Esophagus muscularis mucosa (tissue), 4 donors: Measurements from ENCODE around the gene NUDT3. TPM values are rescaled to one million over a fixed set of nuclear protein-coding genes. Genes with fewer than 3 reads are reported as not detected.

Source experiments
- DNase-seq: peaks from one replicate; pipeline ENCODE4 v3.0.0-alpha.2; 2017; ENCODE audit errors: extremely low spot score
- H3K27ac ChIP-seq, 4 donors: fragments of 200-600 bp; sonication (generic); replicated peaks in 1 of 4; 1 replicate in 3 of 4; 2 replicates in 1 of 4; pipeline ENCODE4 v1.5.1; 2016 to 2019; ENCODE audit warnings: mild to moderate bottlenecking in 1 of 4
- H3K27me3 ChIP-seq, 4 donors: fragments of 200-600 bp; sonication (generic); one replicate each; pipeline versions ENCODE4 v1.5.1 to v1.6.0; 2016 to 2019
- H3K36me3 ChIP-seq, 4 donors: fragments of 200-600 bp; sonication (generic); one replicate each; pipeline ENCODE4 v1.5.1; 2016 to 2019
- H3K4me1 ChIP-seq, 4 donors: fragments of 200-600 bp; sonication (generic); one replicate each; pipeline ENCODE4 v1.5.1; 2016 to 2019
- H3K4me3 ChIP-seq, 4 donors: fragments of 200-600 bp; sonication (generic); 1 replicate in 2 of 4; 2 replicates in 2 of 4; pipeline ENCODE4 v1.5.1; 2016 to 2019; ENCODE audit warnings: mild to moderate bottlenecking in 4 of 4, moderate library complexity in 1 of 4
- H3K9me3 ChIP-seq, 4 donors: fragments of 200-600 bp; sonication (generic); 1 replicate in 3 of 4; 2 replicates in 1 of 4; pipeline ENCODE4 v1.5.1; 2016 to 2019
- EP300 ChIP-seq: sonication (generic); formaldehyde crosslinking; IDR thresholded peaks from one replicate; pipeline ENCODE4 v1.6.1; 2017; ENCODE audit warnings: antibody characterized with exemption
- POLR2A ChIP-seq: fragments of 450-650 bp; IDR thresholded peaks from one replicate; pipeline ENCODE4 v1.6.1; 2017; ENCODE audit warnings: antibody characterized with exemption, moderate library complexity, mild to moderate bottlenecking, low read depth
- POLR2AphosphoS5 ChIP-seq, 2 donors: sonication (generic); formaldehyde crosslinking; IDR thresholded peaks; one replicate each; pipeline ENCODE4 v1.6.1; 2017; ENCODE audit warnings: antibody characterized with exemption in 2 of 2
- WGBS: methylation state at CpG from one replicate; pipeline ENCODE4 v1.1.5; 2018; 5-methylcytosine and 5-hydroxymethylcytosine counted together
- intact Hi-C: fragments of 100-400 bp; cut with DNase I; formaldehyde crosslinking; loops from one replicate; pipeline ENCODE4 v1.15.1; 2023
- total RNA-seq, 4 donors: library from RNA; depleted of rRNA; stranded (reverse); fragments of >200 nt; gene quantifications; one replicate each; pipeline versions ENCODE4 v1.1.0 to v1.2.1, GENCODE V29; 2016
- TF ChIP-seq, protein P1 (sequence below), 3 experiments: fragments of 200-600 bp in 2 of 3; fragments of 450-650 bp in 1 of 3; sonication (generic) in 2 of 3; IDR thresholded peaks; one replicate each; pipeline ENCODE4 v1.5.1; 2017 to 2019; ENCODE audit warnings: antibody characterized with exemption in 3 of 3, mild to moderate bottlenecking in 2 of 3, moderate library complexity in 1 of 3

The NUDT3 gene
- total RNA-seq, 4 donors from 2014 or later = 37.1 to 57.2 (median 47.4) TPM

GRCh38 chr6:34239893-34240292, 152.6 kb downstream of the NUDT3 start:
- DNase-seq = no peak
- H3K4me1 ChIP-seq = peaks cover 34 to 49% (median 42%) of the 10 kb centered on the region in 4 donors
- H3K27me3 ChIP-seq = no peaks in the 10 kb centered on the region
- TF ChIP-seq POLR2AphosphoS5 (IDR thresholded peaks at IDR 0.05) (no peak), POLR2A (no peak)
- H3K27ac ChIP-seq = no peak overlapping the region
- peaks cover 6 to 22% (median 18%) of the 10 kb centered on the region in 4 donors for H3K36me3 ChIP-seq
- 96% methylated on average over 2 of the region's 2 CpGs for WGBS
- H3K4me3 ChIP-seq = no peak overlapping the region
- no peaks in the 10 kb centered on the region for H3K9me3 ChIP-seq
- intact Hi-C loops = loop anchor here (10.0 kb wide), 1 partner anchor 365 kb away; no protein-coding TSS in a partner anchor

- intact Hi-C loops = no loop called here
- Histone ChIP-seq H3K9me3 (no peaks in the 10 kb centered on the region), H3K36me3 (peaks cover 6 to 22% (median 18%) of the 10 kb centered on the region in 4 donors), H3K27me3 (no peaks in the 10 kb centered on the region), H3K27ac (no peak overlapping the region), H3K4me1 (peaks cover 30 to 45% (median 38%) of the 10 kb centered on the region in 4 donors), H3K4me3 (no peak overlapping the region)
- TF ChIP-seq POLR2A (no peak), EP300 (no peak), POLR2AphosphoS5 (IDR thresholded peaks at IDR 0.05) (no peak)
- TF ChIP-seq, protein P1, sequence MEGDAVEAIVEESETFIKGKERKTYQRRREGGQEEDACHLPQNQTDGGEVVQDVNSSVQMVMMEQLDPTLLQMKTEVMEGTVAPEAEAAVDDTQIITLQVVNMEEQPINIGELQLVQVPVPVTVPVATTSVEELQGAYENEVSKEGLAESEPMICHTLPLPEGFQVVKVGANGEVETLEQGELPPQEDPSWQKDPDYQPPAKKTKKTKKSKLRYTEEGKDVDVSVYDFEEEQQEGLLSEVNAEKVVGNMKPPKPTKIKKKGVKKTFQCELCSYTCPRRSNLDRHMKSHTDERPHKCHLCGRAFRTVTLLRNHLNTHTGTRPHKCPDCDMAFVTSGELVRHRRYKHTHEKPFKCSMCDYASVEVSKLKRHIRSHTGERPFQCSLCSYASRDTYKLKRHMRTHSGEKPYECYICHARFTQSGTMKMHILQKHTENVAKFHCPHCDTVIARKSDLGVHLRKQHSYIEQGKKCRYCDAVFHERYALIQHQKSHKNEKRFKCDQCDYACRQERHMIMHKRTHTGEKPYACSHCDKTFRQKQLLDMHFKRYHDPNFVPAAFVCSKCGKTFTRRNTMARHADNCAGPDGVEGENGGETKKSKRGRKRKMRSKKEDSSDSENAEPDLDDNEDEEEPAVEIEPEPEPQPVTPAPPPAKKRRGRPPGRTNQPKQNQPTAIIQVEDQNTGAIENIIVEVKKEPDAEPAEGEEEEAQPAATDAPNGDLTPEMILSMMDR (IDR thresholded peaks at IDR 0.05) = no peak
- peak; percentile 26 for DNase-seq
- 85% methylated on average over 3 of the region's 3 CpGs for WGBS
These were observed 153.0 kb downstream of the NUDT3 start for GRCh38 chr6:34239500-34239825.

GRCh38 chr6:34238585-34239499, 153.6 kb downstream of the NUDT3 start:
- TF ChIP-seq POLR2AphosphoS5 (IDR thresholded peaks at IDR 0.05) = no peak
- TF ChIP-seq EP300 = no peak
- TF ChIP-seq, protein P1 (IDR thresholded peaks at IDR 0.05) = no peak
- TF ChIP-seq POLR2A = no peak
- H3K4me1 ChIP-seq = peaks cover 24 to 38% (median 31%) of the 10 kb centered on the region in 4 donors
- H3K9me3 ChIP-seq = no peaks in the 10 kb centered on the region
- peaks cover 6 to 22% (median 18%) of the 10 kb centered on the region in 4 donors for H3K36me3 ChIP-seq
- peak overlapping the region; percentile 76 to 84 (median 80) for H3K4me3 ChIP-seq
- DNase-seq = peak; percentile 74
- intact Hi-C loops = no loop called here
- H3K27ac ChIP-seq = peak overlapping the region in 1 of 4 donors; percentile 81
- no peaks in the 10 kb centered on the region for H3K27me3 ChIP-seq
- 86% methylated on average over 14 of the region's 14 CpGs for WGBS

DNA sequence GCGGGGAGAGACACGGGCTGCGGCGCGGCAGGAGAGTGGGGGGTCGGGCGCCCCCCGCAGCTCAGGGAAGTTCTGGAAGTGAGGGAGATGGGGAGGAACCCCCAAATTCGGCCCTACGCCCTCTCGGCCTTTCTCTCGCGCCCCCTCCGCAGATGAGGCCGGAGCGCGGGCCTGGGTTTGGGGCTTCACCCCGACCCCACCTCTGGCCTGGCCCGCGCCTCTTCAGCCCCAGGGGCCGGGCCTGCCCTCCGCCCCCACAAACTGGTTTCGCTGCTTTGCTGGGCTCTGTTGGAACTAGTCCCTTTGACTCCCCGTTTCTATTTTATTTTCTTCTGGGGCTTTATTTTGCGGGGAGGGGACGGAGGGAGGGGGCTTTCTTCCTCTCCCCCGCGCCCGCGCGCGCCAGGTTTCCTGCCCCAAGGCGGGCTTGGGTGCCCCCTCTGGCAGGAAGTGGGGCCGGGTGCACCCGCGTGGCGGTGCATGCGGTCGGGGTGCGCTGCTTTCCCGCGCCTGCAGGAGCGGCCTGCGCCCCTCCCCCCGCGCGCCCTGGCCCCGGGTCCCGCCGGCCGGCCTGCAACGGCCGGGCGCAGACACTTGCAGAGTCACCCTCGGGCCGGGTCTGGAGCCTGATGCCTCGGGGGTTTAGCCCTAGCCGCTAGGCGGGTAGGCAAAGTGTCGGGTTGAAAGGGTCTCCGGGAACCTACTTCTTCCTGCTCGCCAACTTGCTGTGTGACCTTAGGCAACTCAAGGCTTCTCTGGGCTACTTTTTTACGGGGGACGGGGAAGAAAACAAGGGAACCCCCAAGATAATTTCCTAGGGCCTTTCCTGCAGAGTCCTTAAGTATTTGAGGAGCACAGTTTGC, 154.5 kb downstream of the NUDT3 start:
- H3K27me3 ChIP-seq = no peaks in the 10 kb centered on the region
- H3K36me3 ChIP-seq = peaks cover 6 to 22% (median 16%) of the 10 kb centered on the region in 4 donors
- peaks cover 20 to 30% (median 28%) of the 10 kb centered on the region in 4 donors for H3K4me1 ChIP-seq
- H3K27ac ChIP-seq = peak overlapping the region; percentile 71 to 81 (median 76)
- WGBS = 14% methylated on average over 38 of the region's 64 CpGs
- no peaks in the 10 kb centered on the region for H3K9me3 ChIP-seq
- H3K4me3 ChIP-seq = peak overlapping the region; percentile 76 to 84 (median 80)
- DNase-seq = peak; percentile 82
- intact Hi-C loops = no loop called here
- TF ChIP-seq EP300 = no peak
- TF ChIP-seq, protein P1 (IDR thresholded peaks at IDR 0.05) = peak in 2 of 3 experiments; percentile 35 to 41
- TF ChIP-seq POLR2AphosphoS5 (IDR thresholded peaks at IDR 0.05) = no peak
- TF ChIP-seq POLR2A = no peak
